Measurements from ENCODE around the gene CCDC17.

- 0 out of 3 replicates have a peak, but pooled peaks have one; percentile 8 for TF ChIP-seq CTCF (IDR thresholded peaks at IDR 0.05)
- TF ChIP-seq ZFP36 (IDR thresholded peaks at IDR 0.05; ENCODE audit: borderline replicate concordance, partially characterized antibody): no peak
- TF ChIP-seq MYC (IDR thresholded peaks at IDR 0.05; ENCODE audit: borderline replicate concordance, low read length): no peak
- TF ChIP-seq RAD21 (conservative IDR thresholded peaks at IDR 0.05 in 1 of 2, IDR thresholded peaks at IDR 0.05 in 1 of 2): no peak
- TF ChIP-seq CHD2 (IDR thresholded peaks at IDR 0.05; ENCODE audit: low read length, partially characterized antibody): no peak
- no peak for TF ChIP-seq NR3C1 (IDR thresholded peaks at IDR 0.05)
- TF ChIP-seq USF2 (IDR thresholded peaks at IDR 0.05): no peak
- TF ChIP-seq TP53 (CRISPR knock-in tag; IDR thresholded peaks at IDR 0.05): no peak
- TF ChIP-seq EP300 (IDR thresholded peaks at IDR 0.05): no peak
- peak; percentile 24 to 76; a peak in 3 of 5 replicates for TF ChIP-seq JUN (IDR thresholded peaks at IDR 0.05)
- no peak for TF ChIP-seq GATA3 (IDR thresholded peaks at IDR 0.05; ENCODE audit: borderline replicate concordance)
- TF ChIP-seq ELK1 (IDR thresholded peaks at IDR 0.05; ENCODE audit: low read depth, low read length): no peak
Observed at GRCh38 chr1:45583666-45584350, 40.0 kb downstream of the CCDC17 start, which contains the start of gene NASP.

Data from A549 (cell line).